Smooth muscle cell of the brain vasculature (primary cell): ENCODE measurements around the gene ART3.
A peak's percentile ranks its signal among the peaks of the same experiment; 100 is the strongest.

Source experiments
- DNase-seq: peaks from one replicate; pipeline ENCODE4 v3.0.0-alpha.2; 2012; ENCODE audit warnings: low read depth, low spot score

The ART3 gene

GRCh38 chr4:76072760-76073159 lies 1.7 kb upstream of the ART3 start:
- DNase-seq, result no peak

- DNase-seq, result no peak
These were observed 588 bp downstream of the ART3 start for GRCh38 chr4:76074993-76075600.

- DNase-seq, result no peak
These were observed 3.6 kb downstream of the ART3 start for GRCh38 chr4:76078033-76078613.

- DNase-seq, result no peak
These were observed 9.0 kb downstream of the ART3 start for GRCh38 chr4:76083386-76083988.

- DNase-seq, result no peak
These were observed 10.0 kb downstream of the ART3 start for GRCh38 chr4:76084542-76084941.

- peak; percentile 21 for DNase-seq
These were observed 12.7 kb downstream of the ART3 start for GRCh38 chr4:76087007-76087769.

GRCh38 chr4:76088719-76089118 lies 14.2 kb downstream of the ART3 start:
- no peak for DNase-seq

- no peak for DNase-seq
These were observed 15.8 kb downstream of the ART3 start for GRCh38 chr4:76090241-76090691.

GRCh38 chr4:76091052-76091451 lies 16.5 kb downstream of the ART3 start:
- no peak for DNase-seq

GRCh38 chr4:76095568-76095967 lies 21.1 kb downstream of the ART3 start:
- no peak for DNase-seq

- no peak for DNase-seq
These were observed 21.6 kb downstream of the ART3 start for GRCh38 chr4:76096076-76096475.

- no peak for DNase-seq
These were observed 31.1 kb downstream of the ART3 start for GRCh38 chr4:76105652-76106051.

- DNase-seq, result no peak
These were observed 31.9 kb downstream of the ART3 start for GRCh38 chr4:76106442-76106841.

- DNase-seq, result no peak
These were observed 34.1 kb downstream of the ART3 start for GRCh38 chr4:76108467-76109181.

GRCh38 chr4:76116821-76117220 lies 42.3 kb downstream of the ART3 start:
- DNase-seq, result no peak

GRCh38 chr4:76117536-76117935 lies 43.0 kb downstream of the ART3 start:
- DNase-seq, result no peak

- DNase-seq, result no peak
These were observed 45.7 kb downstream of the ART3 start for GRCh38 chr4:76120199-76120598.

GRCh38 chr4:76125816-76126215 lies 51.3 kb downstream of the ART3 start:
- no peak for DNase-seq

GRCh38 chr4:76127754-76128153 lies 53.2 kb downstream of the ART3 start:
- no peak for DNase-seq

- DNase-seq, result no peak
These were observed 66.7 kb downstream of the ART3 start for GRCh38 chr4:76141241-76141640.

GRCh38 chr4:76144546-76144945 lies 70.0 kb downstream of the ART3 start:
- DNase-seq, result no peak
